GM18909 (cell line): ENCODE results near the gene LLGL2.
A peak's percentile ranks its signal among the peaks of the same experiment; 100 is the strongest.

Experiments
- ATAC-seq: cut with Tn5 transposase; IDR thresholded peaks from one replicate; pipeline ENCODE4 v1.9.1; 2021; ENCODE audit warnings: mild to moderate bottlenecking; ENCODE audit not compliant: unreplicated experiment, poor library complexity

LLGL2 gene

DNA sequence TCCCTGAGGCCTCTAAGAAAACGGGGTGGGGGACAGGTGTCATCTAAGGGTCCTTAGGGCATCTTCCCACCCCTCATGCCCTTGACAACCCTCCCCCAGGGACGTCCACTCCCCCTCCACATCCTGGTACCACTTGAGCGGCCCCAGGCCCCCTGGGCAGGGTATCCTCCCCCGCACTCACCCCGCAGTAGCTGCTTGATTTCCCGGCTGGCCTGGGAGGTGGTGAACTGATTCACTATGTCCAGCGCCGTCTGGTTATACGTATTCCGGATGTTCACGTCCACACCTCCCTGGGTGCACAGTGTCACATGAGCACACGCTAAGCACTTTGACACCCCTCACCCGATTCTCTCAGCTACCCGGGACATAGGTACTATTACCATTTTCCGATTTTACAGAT is 19.9 kb upstream of the LLGL2 start:
- ATAC-seq: no peak

- ATAC-seq: no peak
These were observed 19.4 kb upstream of the LLGL2 start for GRCh38 chr17:75506134-75506533.

DNA sequence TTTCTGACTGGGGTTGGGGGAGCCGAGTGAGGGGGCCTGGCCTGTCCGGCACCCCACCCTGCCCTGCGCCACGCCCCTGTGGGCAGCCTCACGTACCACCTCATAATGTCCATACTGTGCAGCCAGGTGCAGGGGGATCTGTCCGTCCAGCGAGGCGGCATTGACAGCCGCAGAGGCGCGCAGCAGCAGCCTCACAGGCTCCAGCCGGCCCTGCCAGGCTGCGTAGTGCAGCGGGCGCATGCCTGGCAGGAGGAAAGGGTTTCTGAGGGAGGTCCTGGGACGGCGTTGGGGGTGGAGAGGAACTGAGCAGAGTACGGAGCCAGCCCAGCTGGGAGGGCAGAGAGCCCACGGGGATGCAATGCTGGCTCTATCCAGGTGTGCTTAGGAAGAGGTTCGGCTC is 18.6 kb upstream of the LLGL2 start:
- ATAC-seq: no peak

- ATAC-seq: no peak
These were observed 17.5 kb upstream of the LLGL2 start for GRCh38 chr17:75507733-75508719.

GRCh38 chr17:75508931-75509361 is 16.6 kb upstream of the LLGL2 start:
- no peak for ATAC-seq

- no peak for ATAC-seq
These were observed 15.8 kb upstream of the LLGL2 start for GRCh38 chr17:75509528-75510258.

DNA sequence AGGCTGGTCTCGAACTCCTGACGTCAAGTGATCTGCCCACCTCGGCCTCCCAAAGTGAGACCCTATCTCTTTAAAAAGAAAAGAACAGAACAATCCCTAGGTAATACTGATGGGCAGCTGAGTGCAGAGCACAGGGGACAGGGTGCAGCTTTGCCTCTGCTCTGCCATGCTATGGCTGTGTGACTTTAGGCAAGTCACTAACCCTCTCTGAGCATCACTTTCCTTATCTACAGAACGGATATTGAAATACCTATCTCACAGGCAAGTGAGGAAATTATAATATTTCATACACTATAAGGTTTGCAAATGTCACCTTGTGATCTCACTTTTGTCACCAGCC is 14.3 kb upstream of the LLGL2 start:
- ATAC-seq: no peak

- ATAC-seq: no peak
These were observed 13.6 kb upstream of the LLGL2 start for GRCh38 chr17:75511610-75512575.

GRCh38 chr17:75512926-75513640 is 12.4 kb upstream of the LLGL2 start:
- no peak for ATAC-seq

GRCh38 chr17:75513641-75514000 is 11.9 kb upstream of the LLGL2 start:
- ATAC-seq: no peak

DNA sequence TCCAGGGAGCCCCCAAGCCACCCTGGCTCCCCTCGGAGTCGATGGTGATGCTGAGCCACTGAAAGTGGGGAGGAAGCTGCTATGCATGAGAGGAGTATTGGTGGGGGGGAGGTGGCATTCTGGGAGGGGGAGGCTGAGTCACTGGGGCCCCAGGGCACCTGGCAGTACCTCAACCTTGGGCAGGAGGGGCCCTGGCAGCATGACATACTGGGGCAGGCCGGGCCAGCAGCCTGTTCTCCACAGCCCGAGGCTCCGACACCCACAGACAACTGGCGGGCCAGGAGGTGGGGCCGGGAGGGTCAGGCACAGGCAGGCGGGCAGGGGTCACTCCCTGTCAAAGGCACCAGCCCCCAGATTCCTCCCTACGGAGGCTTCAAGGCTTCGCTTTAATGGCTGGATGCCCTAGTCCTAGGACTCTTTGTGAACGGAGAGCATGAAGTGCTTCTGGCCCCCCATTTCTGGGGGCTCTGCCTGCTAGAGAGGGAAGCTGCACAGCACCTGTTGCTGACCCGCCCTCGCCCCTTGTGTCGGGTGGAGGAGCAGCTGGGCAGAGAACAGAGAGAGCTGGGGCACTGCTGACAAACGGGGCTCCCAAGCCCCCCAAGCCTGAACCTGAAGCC is 11.1 kb upstream of the LLGL2 start:
- no peak for ATAC-seq

DNA sequence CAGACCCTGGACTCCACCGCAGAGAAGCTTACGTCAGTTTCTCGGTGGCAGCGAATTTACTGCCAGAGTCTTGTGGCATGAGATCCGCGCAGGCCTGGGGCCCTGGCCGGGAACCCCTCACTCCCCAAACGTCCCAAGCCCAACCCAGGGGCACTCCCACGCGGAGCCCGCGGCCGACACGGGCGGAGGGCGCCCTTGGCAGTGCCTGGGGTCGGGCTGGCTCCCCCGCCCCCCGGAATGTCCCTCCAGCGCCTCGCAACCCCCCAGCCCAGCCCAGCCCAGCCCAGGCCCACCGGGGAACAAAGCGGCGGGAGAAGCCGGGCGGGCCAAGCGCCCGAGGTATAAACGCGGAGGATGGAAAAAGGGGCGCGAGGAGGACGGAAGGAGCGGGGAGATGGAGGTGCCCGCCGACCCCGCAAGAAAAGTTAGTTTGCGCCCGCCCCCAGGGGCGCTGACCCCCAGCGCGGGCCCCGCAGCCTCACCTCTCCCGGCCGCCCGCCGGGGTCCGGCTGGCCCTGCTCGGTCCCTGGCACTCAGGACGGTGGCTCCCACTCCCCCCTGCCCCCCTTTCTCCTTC is 10.5 kb upstream of the LLGL2 start:
- no peak for ATAC-seq

DNA sequence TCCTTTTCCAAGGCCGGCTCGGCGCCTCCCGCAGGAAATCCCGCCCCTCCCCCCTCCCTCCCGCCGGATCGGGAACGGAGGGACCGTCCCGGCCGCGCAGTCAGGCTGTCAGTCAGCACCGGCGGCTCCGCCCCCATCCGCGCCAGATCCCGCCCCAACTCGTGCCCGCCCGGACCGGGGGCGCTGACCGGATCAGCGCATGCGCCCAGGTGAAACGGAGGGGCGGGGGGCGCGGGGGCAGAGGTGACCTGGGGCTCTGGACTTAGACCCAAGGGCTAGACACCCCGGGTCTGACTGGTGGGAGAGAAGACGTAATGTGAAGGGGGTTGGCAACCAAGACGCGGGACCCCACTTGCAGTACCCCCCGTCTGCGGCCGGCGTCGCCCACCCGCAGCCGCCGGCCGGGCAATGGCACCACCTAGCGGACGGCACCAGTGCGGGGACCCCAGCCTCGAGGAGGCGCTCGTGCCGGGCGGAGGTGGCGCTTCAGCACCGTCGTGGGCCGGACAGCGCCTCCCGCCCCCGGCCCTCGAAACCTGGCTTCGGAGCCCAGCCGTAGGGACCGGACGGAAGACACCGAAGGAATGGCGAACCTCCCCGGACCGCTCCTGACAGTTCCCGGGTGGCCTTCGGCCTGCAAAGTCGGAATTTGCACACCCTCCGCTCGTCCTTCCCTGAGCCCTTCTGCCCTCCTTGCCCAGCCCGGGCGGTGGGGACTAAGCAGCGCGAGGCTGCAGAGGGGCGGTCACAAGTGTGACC is 9.8 kb upstream of the LLGL2 start, which contains the start of gene CASKIN2:
Gene CASKIN2 (minus strand): TSS at position 42 of the 759 bp plus-strand sequence. CDS start 1,733 bp downstream, outside the sequence.
- peak; percentile 42 for ATAC-seq

GRCh38 chr17:75516255-75516618 is 9.3 kb upstream of the LLGL2 start, which contains the start of gene TSEN54:
TSEN54 (plus strand) TSS chr17:75516528; CDS start chr17:75516561, 33 bp downstream.
- ATAC-seq: peak; percentile 74

GRCh38 chr17:75516619-75517296 is 8.7 kb upstream of the LLGL2 start:
- peak; percentile 26 for ATAC-seq

DNA sequence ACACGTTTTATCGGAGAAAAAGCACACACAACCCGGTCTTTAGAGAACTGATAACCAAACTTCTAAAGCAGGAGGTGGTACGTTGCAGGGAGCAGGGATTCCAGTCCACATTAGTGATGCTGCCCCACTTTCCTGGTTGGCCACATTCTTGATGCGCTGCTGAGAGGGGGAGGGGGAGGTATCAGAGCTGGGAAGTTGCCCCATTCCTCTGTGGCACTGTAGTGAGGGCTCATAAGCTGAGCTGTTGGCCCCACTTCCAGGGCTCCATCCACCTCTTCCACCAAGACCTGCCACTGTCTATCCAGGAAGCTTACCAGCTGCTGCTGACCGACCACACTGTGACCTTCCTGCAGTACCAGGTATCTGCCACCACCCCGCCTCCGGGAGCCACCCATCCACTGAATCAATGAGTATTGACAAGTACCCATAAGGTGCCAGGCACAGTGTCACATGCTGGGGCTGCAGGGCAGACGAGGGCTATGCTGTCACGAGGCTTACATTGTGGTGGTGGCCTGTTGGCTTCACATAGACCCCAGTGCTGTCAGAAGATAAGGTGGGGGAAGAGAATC is 8.1 kb upstream of the LLGL2 start:
- no peak for ATAC-seq

DNA sequence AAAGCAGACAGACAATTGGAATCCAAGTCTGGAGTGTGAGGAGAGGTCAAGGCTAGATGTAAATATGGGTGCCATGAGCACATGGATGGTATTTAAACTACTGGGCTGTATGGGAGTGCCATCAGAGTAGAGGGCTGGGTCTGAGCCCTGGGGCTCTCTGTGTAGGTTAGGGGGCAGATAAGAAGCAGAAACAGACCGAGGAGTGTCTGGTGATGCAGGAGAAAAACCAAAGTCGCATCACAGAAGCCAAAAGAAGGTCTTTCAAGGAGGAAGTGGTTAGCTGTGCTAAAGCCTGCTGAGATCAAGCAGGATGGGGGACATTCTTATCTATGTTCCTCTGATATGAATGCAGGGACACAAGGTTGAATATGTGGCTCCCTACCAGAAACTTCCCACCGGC is 7.3 kb upstream of the LLGL2 start:
- no peak for ATAC-seq
